A549 (cell line): ENCODE results near the gene PTPRG.

Experiments used
- BCL3 ChIP-seq: fragments of >200 bp; sonication (Bioruptor Twin); formaldehyde crosslinking; IDR thresholded peaks from 3 replicates; pipeline ENCODE4 v1.6.1; 2016
- CHD2 ChIP-seq: fragments of 150-350 bp; IDR thresholded peaks from 2 replicates; pipeline ENCODE4 v1.6.1; 2014; ENCODE audit warnings: low read length; ENCODE audit not compliant: partially characterized antibody
- CTCF ChIP-seq: fragments of >200 bp; sonication (Bioruptor Twin); formaldehyde crosslinking; IDR thresholded peaks from 3 replicates; pipeline ENCODE4 v1.5.1; 2016
- FOSL2 ChIP-seq, 2 experiments: fragments of 450-650 bp in 1 of 2; fragments of >200 bp in 1 of 2; sonication (Bioruptor Twin) in 1 of 2; formaldehyde crosslinking; IDR thresholded peaks; 2 replicates each; pipeline versions ENCODE4 v1.5.0 to v1.6.1; 2016 to 2020; ENCODE audit warnings: mild to moderate bottlenecking in 1 of 2, moderate library complexity in 1 of 2
- POLR2A ChIP-seq: IDR thresholded peaks from 2 replicates; pipeline ENCODE4 v1.6.1; 2012; ENCODE audit warnings: mild to moderate bottlenecking, low read length

GRCh38 chr3:62260655-62261054 lies 699.3 kb downstream of the PTPRG start:
- TF ChIP-seq CTCF (no peak), POLR2A (no peak), CHD2 (no peak), FOSL2 (IDR thresholded peaks at IDR 0.05) (no peak), FOSL2 (CRISPR knock-in tag; IDR thresholded peaks at IDR 0.05) (no peak), BCL3 (no peak)
